SU-DHL-6 (cell line): Measurements from ENCODE around the gene POM121.
"Not testable (repeated sequence)": the region's sequence is repeated elsewhere in the genome, so short reads cannot be mapped to it uniquely, and the experiment has no call there.

Experiments
- EZH2phosphoT487 ChIP-seq: fragments of 200-600 bp; sonication (generic), shearing (Covaris generic); conservative IDR thresholded peaks from 2 replicates; pipeline ENCODE4 v1.6.1; 2018; ENCODE audit warnings: mild to moderate bottlenecking, antibody characterized with exemption, low read length, moderate library complexity, mixed read lengths
- TF ChIP-seq, protein P1 (sequence below): fragments of 200-600 bp; sonication (generic); IDR thresholded peaks from one replicate; pipeline ENCODE4 v1.5.1; 2017; ENCODE audit warnings: antibody characterized with exemption, mild to moderate bottlenecking, low read length, moderate library complexity; ENCODE audit not compliant: insufficient read depth, poor library complexity, severe bottlenecking

DNA sequence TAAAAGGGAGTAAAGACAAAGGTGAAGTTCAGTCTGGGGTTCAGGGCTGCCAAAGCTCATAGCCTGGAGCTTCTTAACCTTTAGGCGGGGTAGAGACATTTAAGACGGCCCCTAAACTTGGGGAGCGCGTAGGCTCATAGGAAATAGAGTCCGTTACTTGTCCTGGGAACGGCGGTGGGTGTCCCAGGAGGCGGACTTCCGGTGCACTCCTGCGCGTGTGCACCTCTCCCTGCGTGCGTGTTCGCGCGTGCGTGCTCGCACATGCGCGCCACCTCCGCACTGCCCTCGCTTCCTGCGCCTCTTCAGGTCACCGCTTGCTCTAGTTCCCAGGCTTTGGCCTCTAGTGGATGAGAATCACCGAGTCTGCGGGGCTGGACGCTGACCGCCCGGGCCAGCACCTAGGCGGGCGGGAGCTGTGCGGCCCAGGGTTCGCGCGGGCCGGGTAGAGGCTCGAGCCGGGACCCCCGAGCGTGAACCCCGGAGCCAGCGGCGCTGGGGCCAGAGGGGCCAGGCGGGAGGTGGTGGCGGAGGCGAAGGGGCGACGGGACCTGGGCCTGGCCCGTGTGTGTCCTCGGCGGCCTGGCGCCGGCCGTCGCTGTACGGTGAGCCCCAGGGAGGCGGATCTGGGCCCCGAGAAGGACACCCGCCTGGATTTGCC lies 45.7 kb upstream of the POM121 start:
- TF ChIP-seq, protein P1, sequence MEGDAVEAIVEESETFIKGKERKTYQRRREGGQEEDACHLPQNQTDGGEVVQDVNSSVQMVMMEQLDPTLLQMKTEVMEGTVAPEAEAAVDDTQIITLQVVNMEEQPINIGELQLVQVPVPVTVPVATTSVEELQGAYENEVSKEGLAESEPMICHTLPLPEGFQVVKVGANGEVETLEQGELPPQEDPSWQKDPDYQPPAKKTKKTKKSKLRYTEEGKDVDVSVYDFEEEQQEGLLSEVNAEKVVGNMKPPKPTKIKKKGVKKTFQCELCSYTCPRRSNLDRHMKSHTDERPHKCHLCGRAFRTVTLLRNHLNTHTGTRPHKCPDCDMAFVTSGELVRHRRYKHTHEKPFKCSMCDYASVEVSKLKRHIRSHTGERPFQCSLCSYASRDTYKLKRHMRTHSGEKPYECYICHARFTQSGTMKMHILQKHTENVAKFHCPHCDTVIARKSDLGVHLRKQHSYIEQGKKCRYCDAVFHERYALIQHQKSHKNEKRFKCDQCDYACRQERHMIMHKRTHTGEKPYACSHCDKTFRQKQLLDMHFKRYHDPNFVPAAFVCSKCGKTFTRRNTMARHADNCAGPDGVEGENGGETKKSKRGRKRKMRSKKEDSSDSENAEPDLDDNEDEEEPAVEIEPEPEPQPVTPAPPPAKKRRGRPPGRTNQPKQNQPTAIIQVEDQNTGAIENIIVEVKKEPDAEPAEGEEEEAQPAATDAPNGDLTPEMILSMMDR: not testable (repeated sequence)
- not testable (repeated sequence) for TF ChIP-seq EZH2phosphoT487
